ENCODE data around the gene NDST1. TPM values are rescaled to one million over a fixed set of nuclear protein-coding genes. Genes with fewer than 3 reads are reported as not detected.

Gene NDST1
- total RNA-seq, 1 experiment from 2014 or later = 42.6 TPM

DNA sequence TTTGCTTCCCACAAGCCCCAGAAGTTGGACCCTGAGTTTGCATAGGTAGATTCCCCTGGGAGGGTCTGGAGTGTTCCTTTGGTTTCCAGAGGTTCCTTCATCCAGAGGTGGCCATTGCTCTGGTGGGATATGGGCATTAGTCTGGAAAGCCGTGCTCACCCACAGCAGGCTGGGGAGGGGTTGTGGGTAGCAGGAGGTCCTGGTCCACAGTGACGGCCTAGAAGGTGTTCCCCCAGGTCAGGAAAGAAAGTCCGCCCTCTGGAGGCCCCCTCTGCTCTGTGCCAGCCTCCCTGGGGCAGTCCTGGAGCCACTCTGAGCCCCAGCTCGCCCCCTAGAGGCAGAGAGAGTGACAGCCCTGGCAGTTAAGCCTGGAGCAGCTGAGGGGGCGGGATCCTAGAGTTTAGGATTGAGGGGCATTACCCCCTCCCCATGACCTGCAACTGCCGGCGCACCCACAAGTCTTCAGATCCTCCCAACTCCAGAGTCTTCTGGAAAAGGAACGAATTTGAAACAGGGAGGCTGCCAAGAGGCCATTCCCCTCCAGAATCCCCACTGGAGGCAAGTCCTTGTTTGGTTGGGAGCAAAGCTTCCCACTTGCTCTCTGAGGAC, 36.8 kb downstream of the NDST1 start:
- H4K20me1 ChIP-seq (ENCODE audit: low read length) = no peaks in the 10 kb centered on the region
- BruUV-seq (replicated peaks) = no TSS peak
- peaks cover 14% of the 10 kb centered on the region for H3K4me1 ChIP-seq (ENCODE audit: insufficient read depth, low read length)
- H3K9me3 ChIP-seq (ENCODE audit: low read length) = no peaks in the 10 kb centered on the region
- H3K27ac ChIP-seq (ENCODE audit: low read length) = no peak overlapping the region
- no peak overlapping the region for H3K9ac ChIP-seq (ENCODE audit: low read length)
- no peak overlapping the region for H3K4me3 ChIP-seq (ENCODE audit: low read length)
- TF ChIP-seq CTCF (conservative IDR thresholded peaks at IDR 0.05; ENCODE audit: low read depth, low read length) (peak; percentile 95), EZH2phosphoT487 (IDR thresholded peaks at IDR 0.05; ENCODE audit: borderline replicate concordance, low read length) (no peak)
- H3K4me2 ChIP-seq (ENCODE audit: low read length) = no peak overlapping the region
- peaks cover 34% of the 10 kb centered on the region for H3K36me3 ChIP-seq (ENCODE audit: low read depth, low read length)
- no peak overlapping the region for H2AFZ ChIP-seq (ENCODE audit: low read length)
- ChIA-PET POLR2A (ENCODE audit: unreplicated experiment) (no interaction called here), CTCF (interaction anchor here (0.5 to 0.6 kb wide), 2 partner anchors 129 to 457 kb away, joined by 4 to 5 read pairs; no protein-coding TSS in a partner anchor)
- peak; percentile 70 for DNase-seq
- no peaks in the 10 kb centered on the region for H3K9me2 ChIP-seq (replicated peaks; ENCODE audit: low read length)
- H3K27me3 ChIP-seq (ENCODE audit: low read length) = no peaks in the 10 kb centered on the region
- ATAC-seq = peak; percentile 84
- no peaks in the 10 kb centered on the region for H3F3A ChIP-seq (ENCODE audit: low read length, unreplicated experiment)
- intact Hi-C loops (cut with micrococcal nuclease) = loop anchor here (2.0 kb wide), 1 partner anchor 86 kb away; no protein-coding TSS in a partner anchor
- H3K79me2 ChIP-seq (ENCODE audit: low read length) = no peaks in the 10 kb centered on the region

GRCh38 chr5:150545246-150545645, 37.3 kb downstream of the NDST1 start:
- Histone ChIP-seq H3K4me3 (ENCODE audit: low read length) (no peak overlapping the region), H3K4me2 (ENCODE audit: low read length) (no peak overlapping the region), H3K27me3 (ENCODE audit: low read length) (no peaks in the 10 kb centered on the region), H3K9me2 (replicated peaks; ENCODE audit: low read length) (no peaks in the 10 kb centered on the region), H3K4me1 (ENCODE audit: insufficient read depth, low read length) (peaks cover 14% of the 10 kb centered on the region), H2AFZ (ENCODE audit: low read length) (no peak overlapping the region), H3K27ac (ENCODE audit: low read length) (no peak overlapping the region), H3K9ac (ENCODE audit: low read length) (no peak overlapping the region), H3F3A (ENCODE audit: low read length, unreplicated experiment) (no peaks in the 10 kb centered on the region), H3K79me2 (ENCODE audit: low read length) (no peaks in the 10 kb centered on the region), H4K20me1 (ENCODE audit: low read length) (no peaks in the 10 kb centered on the region), H3K9me3 (ENCODE audit: low read length) (no peaks in the 10 kb centered on the region), H3K36me3 (ENCODE audit: low read depth, low read length) (peaks cover 30% of the 10 kb centered on the region)
- POLR2A ChIA-PET (ENCODE audit: unreplicated experiment) = interaction anchor here (0.6 kb wide), 1 partner anchor 149 kb away, joined by 6 read pairs; no protein-coding TSS in a partner anchor
- intact Hi-C loops (cut with micrococcal nuclease) = loop anchor here (2.0 kb wide), 1 partner anchor 86 kb away; no protein-coding TSS in a partner anchor
- BruUV-seq (replicated peaks) = no TSS peak
- no peak for ATAC-seq
- CTCF ChIA-PET = interaction anchor here (0.6 kb wide), 1 partner anchor 129 kb away, joined by 4 read pairs; no protein-coding TSS in a partner anchor
- TF ChIP-seq EZH2phosphoT487 (IDR thresholded peaks at IDR 0.05; ENCODE audit: borderline replicate concordance, low read length) (no peak), EZH2 (IDR thresholded peaks at IDR 0.05; ENCODE audit: low read length, unreplicated experiment) (no peak), CTCF (conservative IDR thresholded peaks at IDR 0.05; ENCODE audit: low read depth, low read length) (no peak)
- DNase-seq = no peak

DNA sequence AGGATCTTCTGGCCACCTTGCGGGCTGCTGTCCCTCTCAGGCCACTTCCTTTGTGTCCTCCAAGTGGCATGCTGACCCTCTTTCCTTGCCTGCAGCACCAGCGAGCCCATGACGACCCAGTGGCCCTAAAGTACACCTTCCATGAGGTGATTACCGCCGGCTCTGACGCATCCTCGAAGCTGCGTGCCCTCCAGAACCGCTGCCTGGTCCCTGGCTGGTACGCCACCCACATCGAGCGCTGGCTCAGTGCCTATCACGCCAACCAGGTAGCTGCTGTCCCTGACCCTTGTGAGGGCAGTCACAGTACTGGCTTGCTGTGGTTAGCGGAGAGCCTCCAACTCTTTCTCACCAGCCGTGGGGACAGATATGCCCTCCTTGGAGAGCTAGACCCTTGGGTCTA, 40.2 kb downstream of the NDST1 start:
- no peaks in the 10 kb centered on the region for H3K9me3 ChIP-seq (ENCODE audit: low read length)
- DNase-seq (no peak), ATAC-seq (no peak)
- H3K9me2 ChIP-seq (replicated peaks; ENCODE audit: low read length) = no peaks in the 10 kb centered on the region
- no peak overlapping the region for H3K4me2 ChIP-seq (ENCODE audit: low read length)
- no TSS peak for BruUV-seq (replicated peaks)
- no peaks in the 10 kb centered on the region for H4K20me1 ChIP-seq (ENCODE audit: low read length)
- H3K27me3 ChIP-seq (ENCODE audit: low read length) = no peaks in the 10 kb centered on the region
- H3K79me2 ChIP-seq (ENCODE audit: low read length) = no peaks in the 10 kb centered on the region
- CTCF ChIA-PET = no interaction called here
- H2AFZ ChIP-seq (ENCODE audit: low read length) = no peak overlapping the region
- TF ChIP-seq EZH2phosphoT487 (IDR thresholded peaks at IDR 0.05; ENCODE audit: borderline replicate concordance, low read length) (no peak), CTCF (conservative IDR thresholded peaks at IDR 0.05; ENCODE audit: low read depth, low read length) (no peak), EZH2 (IDR thresholded peaks at IDR 0.05; ENCODE audit: low read length, unreplicated experiment) (no peak)
- peaks cover 17% of the 10 kb centered on the region for H3K36me3 ChIP-seq (ENCODE audit: low read depth, low read length)
- intact Hi-C loops (cut with micrococcal nuclease) = no loop called here
- H3K9ac ChIP-seq (ENCODE audit: low read length) = no peak overlapping the region
- no peak overlapping the region for H3K4me3 ChIP-seq (ENCODE audit: low read length)
- no peaks in the 10 kb centered on the region for H3K4me1 ChIP-seq (ENCODE audit: insufficient read depth, low read length)
- H3K27ac ChIP-seq (ENCODE audit: low read length) = no peak overlapping the region
- POLR2A ChIA-PET (ENCODE audit: unreplicated experiment) = no interaction called here
- no peaks in the 10 kb centered on the region for H3F3A ChIP-seq (ENCODE audit: low read length, unreplicated experiment)
